Pancreas (tissue), 10 donors: ENCODE data around the gene CRIP1. TPM values are rescaled to one million over a fixed set of nuclear protein-coding genes. Genes with fewer than 3 reads are reported as not detected.

Source experiments
- ATAC-seq, 4 donors: fragments of 200-7000 bp; cut with Tn5 transposase; one replicate each; pipeline versions ENCODE4 v1.8.0 to v1.9.1; 2020; ENCODE audit warnings: mild to moderate bottlenecking in 4 of 4, moderate library complexity in 4 of 4
- DNase-seq, 6 donors: peaks; one replicate each; pipeline ENCODE4 v3.0.0-alpha.2; 2020
- FAIRE-seq: peaks from 2 replicates; lab custom pipeline; 2012; peaks lifted over from hg19 to GRCh38; lab: Jason Lieb, UNC
- H3K27ac ChIP-seq, 4 donors: fragments of 200-600 bp; sonication (generic); 1 replicate in 3 of 4; 2 replicates in 1 of 4; pipeline versions ENCODE4 v1.5.0 to v1.8.0; 2020
- H3K27me3 ChIP-seq, 4 donors: fragments of 200-600 bp; one replicate each; pipeline ENCODE4 v1.8.0; 2021
- H3K36me3 ChIP-seq, 3 donors: fragments of 200-600 bp; sonication (generic) in 1 of 3; one replicate each; pipeline versions ENCODE4 v1.5.0 to v1.8.0; 2020 to 2021
- H3K4me1 ChIP-seq, 3 donors: fragments of 200-600 bp; one replicate each; pipeline ENCODE4 v1.8.0; 2021
- H3K4me3 ChIP-seq, 4 donors: fragments of 200-600 bp; sonication (generic) in 2 of 4; one replicate each; pipeline versions ENCODE4 v1.5.0 to v1.8.0; 2020 to 2021
- H3K9me3 ChIP-seq, 4 donors: fragments of 200-600 bp; one replicate each; pipeline ENCODE4 v1.8.0; 2021
- WGBS, 2 donors: extraction: QIAGEN DNeasy Blood & Tissue Kit; methylation state at CpG; one replicate each; pipeline ENCODE4 v1.1.7; 2013; 5-methylcytosine and 5-hydroxymethylcytosine counted together
- intact Hi-C, 3 donors: fragments of 100-400 bp; cut with DNase I; formaldehyde crosslinking; loops; one replicate each; pipeline versions ENCODE4 v1.11.1 to v1.14.2; 2022
- polyA plus RNA-seq, 2 donors: library from polyadenylated mRNA; stranded (reverse); fragments of 200-250 nt; gene quantifications; one replicate each; pipeline ENCODE4 v1.2.3, GENCODE V29; 2013
- total RNA-seq, 6 donors: library from RNA; stranded (reverse); fragmentation: NEBNext Ultra II Directional in 4 of 6; extraction: Animal tissue kit (Norgen Biotek cat#: 25700) in 4 of 6; gene quantifications; one replicate each; pipeline versions ENCODE4 v1.2.1 to v1.2.4, GENCODE V29; 2021 to 2023
- TF ChIP-seq, protein P1 (sequence below), 4 donors: fragments of 200-600 bp; sonication (generic) in 3 of 4; IDR thresholded peaks; one replicate each; pipeline versions ENCODE4 v1.5.0 to v1.8.0; 2021; ENCODE audit warnings: antibody characterized with exemption in 4 of 4
- donor health status: healthy with polysubstance abuse.
- donor health status: DM: no; HTN: no; CAD: no; lungs with moderate emphysema.
- donor health status: DM: no; HTN: no; CAD: no.
- donor health status: control.
- donor health status: control.
- donor health status: Bipolar disorder and iron deficiency.
- donor health status: DM: yes; HTN: yes; CAD: no.
- donor health status: DM: no; HTN: no; CAD: no.
- donor health status: DM: no; HTN: no; CAD: no.
- donor health status: DM: yes; HTN: yes; CAD: no.

CRIP1 gene
- total and polyA plus RNA-seq, 8 donors: 2.4 to 71.0 (median 9.3) TPM

DNA sequence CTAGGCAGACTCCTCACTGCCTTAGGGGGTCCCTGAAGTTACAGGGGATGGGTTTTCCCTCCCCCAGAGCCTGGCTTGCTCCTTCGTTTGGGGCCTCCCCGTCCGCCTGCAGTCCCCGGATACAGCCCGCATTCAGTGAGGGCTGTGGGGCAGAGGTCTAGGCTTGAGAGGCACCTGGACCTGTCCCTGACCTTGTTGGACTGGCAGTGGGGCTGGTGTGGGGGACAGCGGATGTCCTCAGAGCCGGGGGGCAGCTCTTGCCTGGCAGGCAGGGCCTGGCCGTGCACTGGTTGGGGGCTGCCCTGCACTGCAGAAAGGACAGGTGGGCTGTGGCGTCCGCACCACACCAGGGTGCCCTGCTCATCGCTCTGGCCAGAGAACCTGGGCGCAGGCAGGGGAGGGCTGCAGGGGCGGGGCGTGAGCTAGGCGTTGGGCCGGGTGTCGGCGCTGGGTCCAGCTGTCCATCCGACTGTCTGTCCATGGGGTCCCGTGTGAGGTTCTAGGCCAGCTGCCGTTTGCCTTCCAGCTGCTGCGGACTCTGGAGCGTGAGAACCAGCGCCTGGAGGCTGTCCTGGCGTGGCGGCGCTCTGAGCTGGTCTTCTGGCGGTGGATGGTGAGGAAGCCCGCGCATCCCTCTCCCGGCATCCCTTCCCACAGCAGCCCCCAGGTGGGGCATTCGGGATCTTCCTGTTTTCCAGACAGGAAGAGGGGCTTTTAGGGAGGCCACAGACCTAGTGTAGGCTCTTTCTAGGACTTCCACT, 10.3 kb downstream of the CRIP1 start:
- Histone ChIP-seq H3K27me3 (no peaks in the 10 kb centered on the region), H3K4me3 (no peak overlapping the region), H3K36me3 (no peaks in the 10 kb centered on the region), H3K9me3 (no peaks in the 10 kb centered on the region), H3K27ac (no peak overlapping the region), H3K4me1 (peaks cover 0 to 1% (median 0%) of the 10 kb centered on the region in 3 donors)
- DNase-seq (peak in 1 of 6 donors; percentile 75), ATAC-seq (no peak), FAIRE-seq (no peak)
- WGBS, 2 donors: 90 to 91% methylated on average over 31 to 32 of the region's 32 CpGs
- TF ChIP-seq, protein P1, sequence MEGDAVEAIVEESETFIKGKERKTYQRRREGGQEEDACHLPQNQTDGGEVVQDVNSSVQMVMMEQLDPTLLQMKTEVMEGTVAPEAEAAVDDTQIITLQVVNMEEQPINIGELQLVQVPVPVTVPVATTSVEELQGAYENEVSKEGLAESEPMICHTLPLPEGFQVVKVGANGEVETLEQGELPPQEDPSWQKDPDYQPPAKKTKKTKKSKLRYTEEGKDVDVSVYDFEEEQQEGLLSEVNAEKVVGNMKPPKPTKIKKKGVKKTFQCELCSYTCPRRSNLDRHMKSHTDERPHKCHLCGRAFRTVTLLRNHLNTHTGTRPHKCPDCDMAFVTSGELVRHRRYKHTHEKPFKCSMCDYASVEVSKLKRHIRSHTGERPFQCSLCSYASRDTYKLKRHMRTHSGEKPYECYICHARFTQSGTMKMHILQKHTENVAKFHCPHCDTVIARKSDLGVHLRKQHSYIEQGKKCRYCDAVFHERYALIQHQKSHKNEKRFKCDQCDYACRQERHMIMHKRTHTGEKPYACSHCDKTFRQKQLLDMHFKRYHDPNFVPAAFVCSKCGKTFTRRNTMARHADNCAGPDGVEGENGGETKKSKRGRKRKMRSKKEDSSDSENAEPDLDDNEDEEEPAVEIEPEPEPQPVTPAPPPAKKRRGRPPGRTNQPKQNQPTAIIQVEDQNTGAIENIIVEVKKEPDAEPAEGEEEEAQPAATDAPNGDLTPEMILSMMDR (IDR thresholded peaks at IDR 0.05): no peak
- intact Hi-C loops: no loop called here

DNA sequence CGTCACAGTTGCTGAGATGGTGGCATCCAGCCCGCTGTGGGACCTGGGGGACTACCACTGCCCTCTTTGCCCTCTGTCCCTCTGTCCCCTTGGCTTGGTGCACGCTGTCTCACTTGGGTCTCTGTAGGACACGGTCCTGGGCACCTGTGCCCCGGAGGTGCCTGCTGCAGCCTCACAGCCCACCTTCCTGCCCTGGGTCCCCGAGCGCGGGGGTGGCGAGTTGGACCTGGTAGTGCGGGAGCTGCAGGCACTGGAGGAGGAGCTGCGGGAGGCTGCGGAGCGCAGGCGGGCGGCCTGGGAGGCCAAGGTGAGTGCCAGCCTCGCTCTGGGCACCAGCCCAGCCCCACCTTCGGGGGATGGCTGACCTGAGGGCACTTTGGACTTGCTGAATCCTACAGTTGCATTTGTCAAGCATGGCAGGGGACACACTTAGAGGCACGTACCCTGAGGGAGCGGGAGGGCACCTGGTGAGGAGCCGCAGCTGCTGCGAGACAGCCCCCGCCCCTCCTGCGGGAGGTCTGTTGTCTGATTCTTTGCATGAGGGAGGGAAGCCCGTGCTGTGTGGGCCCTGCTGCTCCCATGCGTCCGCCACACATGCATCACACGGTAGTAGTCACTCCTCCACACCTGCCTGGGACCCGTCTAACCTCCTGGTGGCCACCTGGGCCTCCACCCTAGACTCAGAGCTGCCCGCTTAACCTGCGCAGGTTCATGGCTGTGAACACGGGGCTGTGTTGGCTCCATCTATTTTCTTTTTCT, 11.2 kb downstream of the CRIP1 start:
- WGBS, 2 donors: 89 to 95% methylated on average over 31 of the region's 31 CpGs
- Histone ChIP-seq H3K36me3 (no peaks in the 10 kb centered on the region), H3K4me1 (no peaks in the 10 kb centered on the region), H3K9me3 (no peaks in the 10 kb centered on the region), H3K27me3 (no peaks in the 10 kb centered on the region), H3K27ac (no peak overlapping the region), H3K4me3 (no peak overlapping the region)
- DNase-seq (peak in 1 of 6 donors; percentile 75), ATAC-seq (no peak), FAIRE-seq (no peak)
- TF ChIP-seq, protein P1 (IDR thresholded peaks at IDR 0.05): no peak
- intact Hi-C loops: no loop called here

DNA sequence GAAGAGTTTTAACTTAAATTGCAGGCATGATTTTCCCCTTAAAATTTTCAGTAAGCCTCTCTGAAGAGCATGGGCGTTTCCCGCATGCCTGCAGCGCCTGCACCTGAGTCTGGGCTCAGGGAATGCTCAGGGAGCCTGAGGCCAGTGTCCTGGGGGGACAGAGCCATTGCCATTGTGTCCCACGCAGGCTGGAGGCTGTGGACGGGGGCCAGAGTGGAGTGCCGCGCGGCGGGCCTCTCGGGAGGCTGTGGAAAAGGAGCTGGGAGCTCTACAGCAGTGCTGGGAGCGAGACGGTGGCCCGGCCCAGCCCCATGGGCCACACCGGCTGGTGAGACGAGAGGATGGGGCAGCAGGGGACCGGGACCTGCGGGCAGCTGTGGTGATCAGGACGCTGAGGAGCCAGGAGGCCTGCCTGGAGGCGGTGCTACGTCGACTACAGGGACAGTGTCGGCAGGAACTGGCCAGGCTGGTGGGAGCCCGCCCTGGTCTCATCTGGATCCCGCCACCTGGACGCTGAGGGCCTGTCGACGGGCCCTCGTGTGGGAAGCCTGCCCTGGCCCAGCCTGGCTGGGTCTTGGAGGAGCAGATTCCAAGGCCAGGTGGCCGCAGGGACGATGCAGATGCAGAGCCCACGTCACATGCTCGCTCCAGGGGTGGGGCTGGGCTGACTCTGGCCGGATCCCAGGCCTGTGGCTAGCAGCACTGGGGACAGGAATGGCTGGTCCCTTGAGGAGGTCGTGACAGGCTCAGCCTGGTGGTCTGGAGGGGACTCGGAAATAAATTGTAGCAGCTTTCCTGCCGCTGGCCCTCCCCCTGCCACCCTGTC, 12.0 kb downstream of the CRIP1 start:
- no peaks in the 10 kb centered on the region for H3K4me1 ChIP-seq
- DNase-seq: peak in 2 of 6 donors; percentile 53 to 70
- ATAC-seq: no peak
- no peaks in the 10 kb centered on the region for H3K27me3 ChIP-seq
- TF ChIP-seq, protein P1 (IDR thresholded peaks at IDR 0.05): no peak
- no peaks in the 10 kb centered on the region for H3K9me3 ChIP-seq
- WGBS, 2 donors: 81 to 83% methylated on average over 36 of the region's 36 CpGs
- no peaks in the 10 kb centered on the region for H3K36me3 ChIP-seq
- no peak overlapping the region for H3K27ac ChIP-seq
- intact Hi-C loops: no loop called here
- FAIRE-seq: no peak
- no peak overlapping the region for H3K4me3 ChIP-seq

DNA sequence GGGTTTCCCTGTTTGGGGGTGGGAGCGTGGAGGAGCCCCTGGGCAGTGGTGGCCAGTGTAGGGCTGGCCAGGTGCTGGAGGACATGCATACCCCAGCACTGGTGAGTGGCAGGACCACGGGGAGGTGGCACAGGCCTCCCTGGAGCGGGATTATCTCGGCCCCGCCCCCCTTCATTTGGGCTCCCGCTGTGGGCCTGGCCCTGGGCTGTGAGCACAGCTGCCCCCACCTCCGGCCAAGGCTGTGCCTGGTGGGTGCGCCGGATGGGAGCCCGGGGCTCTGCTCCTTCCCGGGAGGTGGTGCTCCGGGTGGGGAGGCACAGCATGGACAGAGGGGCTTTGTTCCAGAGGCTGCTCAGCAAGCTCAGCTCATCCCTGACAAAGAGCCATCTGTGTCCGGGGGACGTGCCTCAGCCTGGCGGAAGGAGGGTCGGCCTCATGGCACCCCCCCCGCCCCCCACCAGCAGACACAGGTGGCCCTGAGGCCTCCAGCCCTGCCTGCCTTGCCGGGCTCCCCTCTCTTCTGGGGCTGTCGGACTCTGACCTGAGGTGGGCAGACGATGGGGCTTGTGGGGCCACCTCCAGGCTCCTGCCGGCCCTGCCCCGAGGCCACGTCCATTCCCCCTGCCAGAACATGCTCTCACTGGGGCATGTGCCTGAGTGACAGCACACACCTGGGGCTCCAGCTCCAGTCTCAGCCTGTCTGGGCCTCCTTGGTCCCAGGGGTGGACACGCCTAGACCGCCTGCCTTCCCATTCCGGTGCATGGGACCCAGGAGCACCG, 12.8 kb downstream of the CRIP1 start:
- Histone ChIP-seq H3K9me3 (no peaks in the 10 kb centered on the region), H3K4me3 (no peak overlapping the region), H3K27ac (no peak overlapping the region), H3K4me1 (no peaks in the 10 kb centered on the region), H3K27me3 (no peaks in the 10 kb centered on the region), H3K36me3 (no peaks in the 10 kb centered on the region)
- TF ChIP-seq, protein P1 (IDR thresholded peaks at IDR 0.05): no peak
- FAIRE-seq (no peak), DNase-seq (peak in 2 of 6 donors; percentile 54 to 72), ATAC-seq (no peak)
- 59 to 66% methylated on average over 20 to 27 of the region's 27 CpGs for WGBS, 2 donors
- intact Hi-C loops: no loop called here
